Prostate gland (tissue), 2 donors: ENCODE results near the gene NRG4. TPM values are rescaled to one million over a fixed set of nuclear protein-coding genes. Genes with fewer than 3 reads are reported as not detected.
"Not testable (repeated sequence)": the region's sequence is repeated elsewhere in the genome, so short reads cannot be mapped to it uniquely, and the experiment has no call there.

Source experiments
- DNase-seq: peaks from one replicate; pipeline ENCODE4 v3.0.0-alpha.2; 2019; ENCODE audit warnings: low spot score
- H3K27ac ChIP-seq, 2 donors: fragments of 200-600 bp; sonication (generic); 2 replicates each; pipeline ENCODE4 v1.5.1; 2017 to 2019
- H3K27me3 ChIP-seq: fragments of 200-600 bp; sonication (generic); replicated peaks from 2 replicates; pipeline ENCODE4 v1.5.1; 2019; ENCODE audit not compliant: insufficient read depth
- H3K36me3 ChIP-seq, 2 donors: fragments of 200-600 bp; sonication (generic); 1 replicate in 1 of 2; 2 replicates in 1 of 2; pipeline versions ENCODE4 v1.5.1 to v1.8.1; 2017 to 2019
- H3K4me1 ChIP-seq: fragments of 200-600 bp; sonication (generic); replicated peaks from 2 replicates; pipeline ENCODE4 v1.5.1; 2019
- H3K4me3 ChIP-seq, 2 donors: fragments of 200-600 bp; sonication (generic); 2 replicates each; pipeline ENCODE4 v1.5.1; 2017 to 2019
- H3K9me3 ChIP-seq: fragments of 200-600 bp; sonication (generic); 2 replicates; pipeline ENCODE4 v1.5.1; 2017
- POLR2A ChIP-seq: fragments of 450-650 bp; IDR thresholded peaks from one replicate; pipeline ENCODE4 v1.6.1; 2016; ENCODE audit warnings: antibody characterized with exemption, mild to moderate bottlenecking
- POLR2AphosphoS5 ChIP-seq: sonication (generic); formaldehyde crosslinking; IDR thresholded peaks from one replicate; pipeline ENCODE4 v1.6.1; 2017; ENCODE audit warnings: antibody characterized with exemption
- WGBS: methylation state at CpG from one replicate; pipeline ENCODE4 v1.1.5; 2018; 5-methylcytosine and 5-hydroxymethylcytosine counted together
- intact Hi-C: fragments of 100-400 bp; cut with DNase I; formaldehyde crosslinking; loops from one replicate; pipeline ENCODE4 v1.14.2; 2022
- total RNA-seq, 2 donors: library from RNA; depleted of rRNA; stranded (reverse); fragments of >200 nt; gene quantifications; one replicate each; pipeline ENCODE4 v1.1.0, GENCODE V29; 2016
- TF ChIP-seq, protein P1 (sequence below), 4 experiments: fragments of 200-600 bp in 2 of 4; fragments of 450-650 bp in 2 of 4; sonication (generic) in 2 of 4; IDR thresholded peaks; 1 replicate in 3 of 4; 2 replicates in 1 of 4; pipeline ENCODE4 v1.5.1; 2016 to 2019; ENCODE audit warnings: antibody characterized with exemption in 4 of 4, mild to moderate bottlenecking in 2 of 4, moderate library complexity in 2 of 4

NRG4 gene
- total RNA-seq, 2 donors from 2014 or later, result 3.5 to 94.6 TPM

DNA sequence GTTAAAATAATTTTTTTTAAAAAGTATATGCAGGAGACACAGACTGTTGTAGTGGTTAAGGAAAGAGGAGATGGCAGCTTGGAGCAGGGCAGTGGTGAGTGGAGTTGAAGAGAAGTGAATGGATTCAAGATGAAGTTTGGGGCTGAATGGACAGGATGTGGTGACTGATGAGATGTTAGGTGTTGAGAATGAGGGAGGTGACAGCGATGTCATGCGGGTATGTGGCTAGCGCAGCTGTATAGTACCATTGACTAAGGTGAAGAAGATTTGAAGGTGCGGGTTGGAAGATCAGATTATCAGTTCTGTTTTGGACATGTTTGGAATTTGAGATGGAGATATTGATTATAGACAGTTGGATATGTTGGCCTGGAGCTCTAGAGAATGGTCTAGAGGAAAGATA is 88.5 kb downstream of the NRG4 start:
- Histone ChIP-seq H3K4me3 (no peak overlapping the region), H3K4me1 (no peaks in the 10 kb centered on the region), H3K36me3 (no peaks in the 10 kb centered on the region), H3K27ac (no peak overlapping the region), H3K27me3 (no peaks in the 10 kb centered on the region), H3K9me3 (no peaks in the 10 kb centered on the region)
- 96% methylated on average over 4 of the region's 4 CpGs for WGBS
- intact Hi-C loops, result no loop called here
- TF ChIP-seq, protein P1, sequence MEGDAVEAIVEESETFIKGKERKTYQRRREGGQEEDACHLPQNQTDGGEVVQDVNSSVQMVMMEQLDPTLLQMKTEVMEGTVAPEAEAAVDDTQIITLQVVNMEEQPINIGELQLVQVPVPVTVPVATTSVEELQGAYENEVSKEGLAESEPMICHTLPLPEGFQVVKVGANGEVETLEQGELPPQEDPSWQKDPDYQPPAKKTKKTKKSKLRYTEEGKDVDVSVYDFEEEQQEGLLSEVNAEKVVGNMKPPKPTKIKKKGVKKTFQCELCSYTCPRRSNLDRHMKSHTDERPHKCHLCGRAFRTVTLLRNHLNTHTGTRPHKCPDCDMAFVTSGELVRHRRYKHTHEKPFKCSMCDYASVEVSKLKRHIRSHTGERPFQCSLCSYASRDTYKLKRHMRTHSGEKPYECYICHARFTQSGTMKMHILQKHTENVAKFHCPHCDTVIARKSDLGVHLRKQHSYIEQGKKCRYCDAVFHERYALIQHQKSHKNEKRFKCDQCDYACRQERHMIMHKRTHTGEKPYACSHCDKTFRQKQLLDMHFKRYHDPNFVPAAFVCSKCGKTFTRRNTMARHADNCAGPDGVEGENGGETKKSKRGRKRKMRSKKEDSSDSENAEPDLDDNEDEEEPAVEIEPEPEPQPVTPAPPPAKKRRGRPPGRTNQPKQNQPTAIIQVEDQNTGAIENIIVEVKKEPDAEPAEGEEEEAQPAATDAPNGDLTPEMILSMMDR (IDR thresholded peaks at IDR 0.05), result no peak
- no peak for TF ChIP-seq POLR2AphosphoS5
- no peak for TF ChIP-seq POLR2A
- DNase-seq, result no peak

DNA sequence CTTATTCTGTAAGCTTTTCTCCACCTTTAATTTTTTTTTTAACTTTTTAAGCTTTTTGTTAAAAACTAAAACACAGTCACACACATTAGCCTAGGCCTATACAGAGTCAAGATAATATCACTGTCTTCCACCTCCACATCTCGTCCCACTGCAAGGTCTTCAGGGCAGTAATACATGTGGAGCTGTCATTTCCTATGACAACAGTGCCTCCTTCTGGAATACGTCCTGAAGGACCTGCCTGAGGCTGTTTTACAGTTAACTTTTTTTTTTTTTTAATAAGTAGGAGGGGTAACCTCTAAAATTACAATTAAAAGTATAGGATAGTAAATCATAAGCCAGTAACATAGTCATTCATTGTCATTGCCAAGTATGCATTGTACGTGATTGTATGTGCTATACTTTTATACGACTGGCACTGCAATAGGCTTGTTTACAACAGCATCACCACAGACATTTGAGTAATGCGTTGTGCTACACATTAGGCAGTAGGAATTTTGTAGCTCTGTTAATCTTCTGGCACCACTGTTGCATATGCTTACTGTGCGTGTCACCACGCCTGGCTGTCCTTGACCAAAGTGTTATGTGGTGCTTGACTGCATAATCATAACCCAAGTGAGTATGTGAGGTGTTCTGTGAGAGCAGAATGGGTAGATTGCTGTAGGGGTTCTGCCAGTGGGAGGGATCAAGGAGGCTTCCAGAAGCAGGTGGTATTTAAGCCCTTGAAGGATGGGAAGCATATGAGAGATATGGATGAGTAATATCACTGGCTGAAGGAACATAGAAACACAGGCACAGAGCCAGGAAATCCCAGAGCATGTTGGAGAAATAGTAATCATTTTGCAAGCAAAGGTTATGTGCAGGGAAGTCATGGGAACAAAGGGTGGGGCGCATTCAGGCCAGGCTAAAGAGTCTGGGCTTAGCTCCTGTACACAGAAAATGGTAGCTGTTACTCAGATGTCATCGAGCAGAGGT is 90.2 kb downstream of the NRG4 start:
- DNase-seq, result no peak
- H3K9me3 ChIP-seq, result no peaks in the 10 kb centered on the region
- WGBS, result 81% methylated on average over 9 of the region's 9 CpGs
- H3K27me3 ChIP-seq, result no peaks in the 10 kb centered on the region
- intact Hi-C loops, result no loop called here
- no peaks in the 10 kb centered on the region for H3K4me1 ChIP-seq
- no peak overlapping the region for H3K4me3 ChIP-seq
- no peaks in the 10 kb centered on the region for H3K36me3 ChIP-seq
- no peak overlapping the region for H3K27ac ChIP-seq
- TF ChIP-seq POLR2A (no peak), POLR2AphosphoS5 (no peak)
- TF ChIP-seq, protein P1 (IDR thresholded peaks at IDR 0.05), result peak in 3 of 4 experiments; percentile 25 to 55 (median 41)

DNA sequence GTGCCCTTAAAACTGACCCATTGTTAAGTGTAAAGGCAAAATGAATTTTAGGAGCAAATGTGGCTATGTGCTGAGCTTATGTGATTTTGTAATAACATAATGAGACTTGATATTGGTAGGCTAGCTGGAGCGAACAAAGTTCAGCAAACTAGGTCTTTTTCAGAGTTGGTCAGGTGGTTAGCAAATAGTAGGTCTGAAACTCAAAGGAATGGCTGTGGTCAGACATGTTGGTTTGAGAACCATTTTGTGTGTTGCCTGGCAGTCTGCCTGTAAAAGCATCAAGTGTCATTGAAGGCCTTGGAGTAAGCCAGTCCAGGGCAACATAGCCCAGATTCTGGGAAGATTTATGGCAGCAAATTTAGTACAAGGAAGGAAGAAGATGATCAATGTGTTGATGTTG is 92.1 kb downstream of the NRG4 start:
- DNase-seq, result no peak
- 100% methylated on average over 1 of the region's 1 CpG for WGBS
- intact Hi-C loops, result no loop called here
- no peaks in the 10 kb centered on the region for H3K27me3 ChIP-seq
- H3K36me3 ChIP-seq, result no peaks in the 10 kb centered on the region
- TF ChIP-seq POLR2AphosphoS5 (no peak), POLR2A (no peak)
- TF ChIP-seq, protein P1 (IDR thresholded peaks at IDR 0.05), result no peak
- H3K4me3 ChIP-seq, result no peak overlapping the region
- H3K4me1 ChIP-seq, result no peaks in the 10 kb centered on the region
- no peaks in the 10 kb centered on the region for H3K9me3 ChIP-seq
- H3K27ac ChIP-seq, result no peak overlapping the region

GRCh38 chr15:75918135-75918534 is 94.1 kb downstream of the NRG4 start:
- Histone ChIP-seq H3K4me1 (no peaks in the 10 kb centered on the region), H3K9me3 (no peaks in the 10 kb centered on the region), H3K4me3 (no peak overlapping the region), H3K27me3 (no peaks in the 10 kb centered on the region), H3K36me3 (no peaks in the 10 kb centered on the region), H3K27ac (no peak overlapping the region)
- no peak for DNase-seq
- WGBS, result 97% methylated on average over 1 of the region's 1 CpG
- no peak for TF ChIP-seq POLR2AphosphoS5
- intact Hi-C loops, result no loop called here

- no peaks in the 10 kb centered on the region for H3K9me3 ChIP-seq
- H3K27me3 ChIP-seq, result no peaks in the 10 kb centered on the region
- WGBS, result 93% methylated on average over 1 of the region's 1 CpG
- H3K36me3 ChIP-seq, result no peaks in the 10 kb centered on the region
- no peak overlapping the region for H3K27ac ChIP-seq
- H3K4me1 ChIP-seq, result no peaks in the 10 kb centered on the region
- intact Hi-C loops, result no loop called here
- DNase-seq, result no peak
- TF ChIP-seq POLR2A (no peak), POLR2AphosphoS5 (no peak)
- TF ChIP-seq, protein P1 (IDR thresholded peaks at IDR 0.05), result no peak
- H3K4me3 ChIP-seq, result no peak overlapping the region
Measured at GRCh38 chr15:75916978-75917377, 95.2 kb downstream of the NRG4 start.

- H3K27me3 ChIP-seq, H3K9me3 ChIP-seq, H3K36me3 ChIP-seq, H3K4me1 ChIP-seq, H3K4me3 ChIP-seq, DNase-seq, H3K27ac ChIP-seq, intact Hi-C loops: not testable (repeated sequence)
- 97% methylated on average over 3 of the region's 3 CpGs for WGBS
Measured at GRCh38 chr15:75910355-75910754, 101.9 kb downstream of the NRG4 start.
